SJCRH30 (cell line): ENCODE results near the gene CRB3. TPM values are rescaled to one million over a fixed set of nuclear protein-coding genes. Genes with fewer than 3 reads are reported as not detected.
A peak's percentile ranks its signal among the peaks of the same experiment; 100 is the strongest.

Experiments
- DNase-seq, 2 experiments: peaks; one replicate each; pipeline ENCODE4 v3.0.0-alpha.2; 2015 to 2020
- H3K27ac ChIP-seq: fragments of 250-450 bp; sonication (Bioruptor Pico); 2 replicates; pipeline ENCODE4 v1.5.1; 2020; ENCODE audit warnings: mild to moderate bottlenecking, moderate library complexity
- H3K27me3 ChIP-seq: fragments of 250-450 bp; sonication (Bioruptor Pico); 2 replicates; pipeline ENCODE4 v1.5.1; 2020; ENCODE audit warnings: mild to moderate bottlenecking, moderate library complexity
- H3K36me3 ChIP-seq: fragments of 250-450 bp; sonication (Bioruptor Pico); 2 replicates; pipeline ENCODE4 v1.5.1; 2020; ENCODE audit warnings: mild to moderate bottlenecking, moderate library complexity
- H3K4me1 ChIP-seq: fragments of 250-450 bp; sonication (Bioruptor Pico); 2 replicates; pipeline ENCODE4 v1.5.1; 2020; ENCODE audit warnings: mild to moderate bottlenecking, moderate library complexity
- H3K4me3 ChIP-seq: fragments of 250-450 bp; sonication (Bioruptor Pico); 2 replicates; pipeline ENCODE4 v1.5.1; 2020; ENCODE audit warnings: mild to moderate bottlenecking, moderate library complexity
- H3K9me3 ChIP-seq: fragments of 250-450 bp; sonication (Bioruptor Pico); replicated peaks from 2 replicates; pipeline ENCODE4 v1.5.1; 2020; ENCODE audit warnings: mild to moderate bottlenecking, moderate library complexity
- total RNA-seq: library from RNA; depleted of rRNA; stranded (reverse); fragments of >200 nt; shearing (Covaris generic); gene quantifications from 2 replicates; pipeline ENCODE4 v1.2.3, GENCODE V29; 2014

CRB3 gene
- total RNA-seq, 1 experiment from 2014 or later = not detected

DNA sequence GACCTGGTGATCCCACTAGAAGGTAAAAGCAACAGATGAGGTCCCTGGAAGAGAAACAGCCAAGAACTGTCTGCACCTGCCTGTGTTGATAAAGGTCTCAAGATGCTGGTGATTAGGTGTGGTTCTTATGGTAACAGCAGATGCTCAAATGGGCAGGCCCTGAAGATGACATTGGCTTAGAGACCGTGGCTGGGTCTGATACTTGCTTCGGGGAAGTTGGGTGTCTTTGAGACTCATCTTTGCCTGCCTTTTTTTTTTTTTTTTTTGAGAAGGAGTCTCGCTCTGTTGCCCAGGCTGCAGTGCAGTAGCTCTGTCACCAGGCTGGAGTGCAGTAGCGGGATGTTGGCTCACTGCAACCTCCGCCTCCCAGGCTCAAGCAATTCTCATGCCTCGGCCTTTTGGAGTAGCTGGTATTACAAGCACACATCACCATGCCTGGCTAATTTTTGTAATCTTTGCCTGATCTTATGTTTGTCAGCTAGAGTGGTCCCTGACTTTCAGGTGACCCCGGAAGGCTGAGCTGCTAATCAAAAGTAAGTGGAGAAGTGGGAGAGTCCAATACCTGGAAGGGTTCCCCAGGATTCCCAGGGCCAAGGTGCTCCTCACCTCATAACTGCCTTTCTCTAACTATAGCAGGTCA lies 12.4 kb upstream of the CRB3 start:
- Histone ChIP-seq H3K9me3 (no peaks in the 10 kb centered on the region), H3K4me1 (no peaks in the 10 kb centered on the region), H3K27me3 (no peaks in the 10 kb centered on the region), H3K27ac (no peak overlapping the region), H3K4me3 (no peak overlapping the region), H3K36me3 (no peaks in the 10 kb centered on the region)
- DNase-seq = no peak

DNA sequence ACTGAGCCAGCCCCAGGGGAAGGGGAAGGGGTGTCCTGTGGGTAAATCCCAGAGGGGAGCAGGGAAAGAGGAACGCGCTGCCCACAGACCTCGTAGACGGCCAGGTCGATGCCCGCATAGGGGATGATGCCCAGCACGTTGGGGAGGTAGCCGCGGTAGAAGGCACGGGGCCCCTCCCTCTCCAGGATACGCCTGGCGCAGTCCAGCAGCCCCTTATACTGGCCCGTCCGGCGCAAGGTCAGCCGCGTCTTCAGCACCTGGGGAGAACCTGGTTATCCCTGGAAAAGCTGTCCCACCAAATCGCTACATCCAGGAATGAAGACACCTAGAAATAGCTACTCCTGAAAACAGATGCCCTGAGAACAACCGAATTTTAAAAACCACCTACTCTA lies 11.9 kb upstream of the CRB3 start:
- Histone ChIP-seq H3K9me3 (no peaks in the 10 kb centered on the region), H3K27ac (no peak overlapping the region), H3K27me3 (no peaks in the 10 kb centered on the region), H3K4me1 (no peaks in the 10 kb centered on the region), H3K36me3 (no peaks in the 10 kb centered on the region), H3K4me3 (no peak overlapping the region)
- no peak for DNase-seq

DNA sequence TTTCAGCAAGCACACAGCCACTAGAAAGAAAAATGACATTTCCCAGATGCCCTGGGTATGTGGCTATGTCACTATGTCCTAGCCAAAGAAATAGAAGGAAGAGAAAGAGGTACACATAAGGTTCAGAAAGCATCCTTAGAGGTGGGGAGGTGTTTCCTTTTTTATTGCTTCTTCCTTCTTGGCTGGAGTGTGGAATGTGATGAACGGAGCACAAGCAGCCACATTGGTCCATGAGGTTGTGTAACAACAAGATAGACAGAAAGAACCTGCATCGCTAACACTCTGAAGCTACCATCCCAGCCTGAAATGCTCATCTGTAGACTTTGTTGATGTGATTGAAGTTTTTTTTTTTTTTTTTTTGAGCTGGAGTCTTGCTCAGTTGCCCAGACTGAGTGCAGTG lies 11.2 kb upstream of the CRB3 start:
- no peak for DNase-seq
- no peaks in the 10 kb centered on the region for H3K27me3 ChIP-seq
- H3K4me1 ChIP-seq = no peaks in the 10 kb centered on the region
- H3K9me3 ChIP-seq = no peaks in the 10 kb centered on the region
- no peak overlapping the region for H3K27ac ChIP-seq
- H3K4me3 ChIP-seq = no peak overlapping the region
- H3K36me3 ChIP-seq = no peaks in the 10 kb centered on the region

DNA sequence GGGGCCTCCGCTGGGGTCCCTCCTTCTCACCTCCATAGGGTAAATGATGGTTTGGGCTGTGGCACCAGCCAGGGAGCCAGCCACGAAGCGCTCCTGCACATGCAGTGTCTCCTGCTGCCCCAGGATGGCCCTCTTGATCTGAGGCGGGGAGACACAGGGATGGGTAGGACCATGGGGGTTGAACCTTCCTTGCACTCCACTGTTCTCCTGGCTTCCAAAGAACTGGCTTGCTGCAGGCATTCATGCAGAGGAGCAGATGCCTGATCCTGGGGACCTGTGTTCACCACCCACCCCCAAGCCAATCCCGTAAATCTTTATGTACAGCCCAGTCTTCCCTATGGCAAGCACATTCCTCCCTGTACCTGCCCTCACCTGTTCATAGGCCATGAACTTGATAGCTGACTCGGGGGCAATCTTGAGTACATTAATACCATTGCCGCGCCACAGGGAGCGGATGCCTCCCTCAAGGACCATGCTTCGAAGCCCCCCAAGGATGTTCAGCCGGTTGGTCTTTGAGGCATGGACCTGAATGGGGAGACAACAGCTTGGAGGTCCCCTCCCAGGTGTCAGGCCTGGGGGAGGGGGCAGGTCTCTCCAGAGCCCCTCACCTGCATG lies 10.0 kb upstream of the CRB3 start:
- Histone ChIP-seq H3K9me3 (no peaks in the 10 kb centered on the region), H3K4me1 (no peaks in the 10 kb centered on the region), H3K27ac (no peak overlapping the region), H3K27me3 (no peaks in the 10 kb centered on the region), H3K4me3 (no peak overlapping the region), H3K36me3 (no peaks in the 10 kb centered on the region)
- DNase-seq = no peak

DNA sequence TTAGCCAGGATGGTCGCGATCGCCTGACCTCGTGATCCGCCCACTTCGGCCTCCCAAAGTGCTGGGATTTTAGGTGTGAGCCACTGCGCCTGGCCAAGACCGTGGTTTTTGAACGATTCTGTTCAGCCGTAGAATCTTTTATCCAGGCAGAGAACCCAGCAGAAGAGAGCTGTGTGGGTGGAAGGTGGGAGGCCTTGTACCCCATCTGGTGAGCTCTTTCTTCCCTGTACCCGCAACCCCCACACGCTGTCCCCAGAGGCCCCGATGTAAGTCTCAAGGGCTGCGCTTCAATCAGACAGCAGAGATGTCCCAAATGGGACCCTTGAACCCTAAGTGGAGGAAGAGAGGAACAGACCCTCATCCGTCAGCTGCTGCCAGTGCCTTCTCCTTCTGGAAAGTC lies 8.1 kb upstream of the CRB3 start:
- H3K9me3 ChIP-seq = no peaks in the 10 kb centered on the region
- no peak overlapping the region for H3K27ac ChIP-seq
- no peak for DNase-seq
- no peaks in the 10 kb centered on the region for H3K36me3 ChIP-seq
- H3K4me1 ChIP-seq = no peaks in the 10 kb centered on the region
- no peaks in the 10 kb centered on the region for H3K27me3 ChIP-seq
- H3K4me3 ChIP-seq = no peak overlapping the region

DNA sequence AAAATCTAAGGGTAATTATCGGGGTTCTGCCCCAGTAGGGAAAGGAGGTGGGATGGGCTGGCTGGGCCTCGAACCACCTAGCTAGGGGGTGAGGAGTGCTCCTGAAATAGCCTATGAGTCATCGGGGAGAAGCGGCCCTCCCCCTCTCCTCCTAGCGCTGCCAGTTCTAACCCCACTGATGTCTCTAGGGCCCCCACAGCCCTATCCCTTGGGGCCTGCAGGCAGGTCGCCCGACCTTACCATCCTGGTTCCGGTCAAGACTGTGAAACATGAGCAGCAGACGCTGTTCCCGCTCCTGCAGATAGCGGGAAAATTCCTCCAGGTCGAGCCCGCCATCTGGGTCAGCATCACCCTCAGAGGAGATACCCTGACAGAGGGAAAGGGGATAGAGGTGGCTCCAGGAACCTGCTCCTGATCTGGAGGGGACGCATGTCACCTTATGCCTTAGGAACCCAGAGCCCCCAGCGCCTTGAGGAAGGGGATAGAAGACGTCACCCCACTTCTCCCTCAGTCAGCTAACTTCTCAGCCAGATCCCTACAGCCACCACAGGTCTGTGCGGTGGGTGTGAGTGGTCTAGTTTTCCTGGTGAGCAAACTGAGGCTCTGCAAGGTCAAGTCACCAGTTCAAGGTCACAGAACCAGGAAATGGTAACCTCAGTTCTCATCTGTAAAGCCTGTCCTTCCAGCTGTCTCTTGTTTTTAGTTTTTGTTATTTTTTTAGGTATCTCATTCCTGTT lies 5.9 kb upstream of the CRB3 start:
- DNase-seq = no peak
- Histone ChIP-seq H3K4me3 (no peak overlapping the region), H3K27me3 (no peaks in the 10 kb centered on the region), H3K36me3 (no peaks in the 10 kb centered on the region), H3K9me3 (no peaks in the 10 kb centered on the region), H3K27ac (no peak overlapping the region), H3K4me1 (no peaks in the 10 kb centered on the region)

DNA sequence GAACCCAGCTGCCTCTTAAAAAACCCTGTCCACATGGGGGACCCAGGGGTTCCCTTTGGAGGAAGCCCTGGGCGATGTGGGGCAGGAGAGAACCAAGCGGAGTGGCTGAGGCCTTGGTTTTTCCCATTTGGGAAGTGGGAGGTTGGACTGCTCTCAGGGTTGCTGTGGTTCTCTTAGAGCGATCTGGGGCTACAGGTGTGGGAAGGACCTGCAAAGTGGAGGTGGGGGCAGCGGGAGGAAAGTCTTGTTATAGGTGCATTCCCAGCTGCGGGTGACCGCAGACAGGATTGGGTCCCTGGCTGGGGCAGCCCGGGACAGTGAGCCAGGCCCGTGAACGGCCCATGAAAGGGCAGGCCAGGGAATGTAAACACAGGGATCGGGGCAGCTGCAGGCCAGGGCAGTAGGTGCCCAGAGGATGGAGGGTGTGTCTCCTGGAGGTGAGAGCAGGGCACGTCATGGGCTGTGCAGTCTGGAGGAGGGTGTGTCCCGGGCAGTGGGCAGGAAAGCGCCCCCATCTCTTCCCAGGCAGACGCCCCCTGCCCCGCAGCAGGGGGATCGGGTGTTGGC lies 5.3 kb upstream of the CRB3 start:
- H3K27me3 ChIP-seq = no peaks in the 10 kb centered on the region
- H3K4me3 ChIP-seq = peak overlapping the region; percentile 56
- H3K36me3 ChIP-seq = no peaks in the 10 kb centered on the region
- no peak overlapping the region for H3K27ac ChIP-seq
- no peak for DNase-seq
- H3K4me1 ChIP-seq = no peaks in the 10 kb centered on the region
- no peaks in the 10 kb centered on the region for H3K9me3 ChIP-seq

DNA sequence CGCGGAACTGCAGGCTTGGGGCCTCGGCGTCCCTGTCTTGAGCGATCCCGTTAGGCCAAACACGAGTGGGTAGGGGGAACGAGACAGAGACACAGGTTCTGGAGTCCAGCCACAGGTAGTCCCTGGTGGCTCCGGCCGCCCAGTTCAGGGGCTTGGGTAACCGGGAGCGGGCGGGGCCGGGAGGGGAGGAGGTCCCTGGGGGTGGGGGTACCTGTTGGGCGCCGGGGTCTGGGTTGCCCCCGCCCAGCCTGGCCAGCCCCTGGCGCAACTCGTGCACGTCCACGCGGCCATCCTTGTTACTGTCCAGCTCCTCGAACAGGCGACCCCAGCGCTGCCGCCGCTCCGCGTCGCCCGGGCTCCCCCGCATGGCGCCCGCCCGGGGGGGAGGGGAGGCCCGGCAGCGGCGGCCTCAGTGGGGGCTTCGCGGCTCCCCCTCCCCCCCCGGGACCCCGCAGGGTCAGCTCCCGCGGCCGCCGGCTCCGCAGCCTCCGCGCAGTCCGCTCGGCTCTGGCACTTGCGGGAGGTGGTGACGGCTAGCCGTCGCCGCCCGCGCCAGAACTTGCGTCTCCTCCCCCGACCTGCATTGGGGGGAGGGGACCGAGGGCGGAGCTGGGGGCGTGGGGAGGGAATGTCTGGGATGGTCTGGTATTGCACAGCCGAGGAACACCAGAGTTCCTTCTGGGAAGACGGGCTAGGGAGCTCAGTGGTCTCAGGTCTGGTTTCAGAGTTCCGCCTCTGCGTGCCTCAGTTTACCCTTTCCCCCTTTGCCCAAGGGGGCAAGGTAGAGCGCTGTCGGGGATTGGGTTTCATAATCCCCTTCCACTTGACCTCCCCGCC lies 4.6 kb upstream of the CRB3 start, which contains the start of gene SLC25A23:
Gene SLC25A23, minus strand, starts transcription at position 531 of the 837 bp plus-strand sequence. Its CDS starts 164 bp downstream, at position 367.
- H3K9me3 ChIP-seq = no peaks in the 10 kb centered on the region
- no peaks in the 10 kb centered on the region for H3K4me1 ChIP-seq
- DNase-seq = peak; percentile 66 to 70
- H3K27me3 ChIP-seq = no peaks in the 10 kb centered on the region
- no peak within 1 kb of the TSS for H3K27ac ChIP-seq
- no peaks in the 10 kb centered on the region for H3K36me3 ChIP-seq
- peak within 1 kb of the TSS; percentile 56 for H3K4me3 ChIP-seq

DNA sequence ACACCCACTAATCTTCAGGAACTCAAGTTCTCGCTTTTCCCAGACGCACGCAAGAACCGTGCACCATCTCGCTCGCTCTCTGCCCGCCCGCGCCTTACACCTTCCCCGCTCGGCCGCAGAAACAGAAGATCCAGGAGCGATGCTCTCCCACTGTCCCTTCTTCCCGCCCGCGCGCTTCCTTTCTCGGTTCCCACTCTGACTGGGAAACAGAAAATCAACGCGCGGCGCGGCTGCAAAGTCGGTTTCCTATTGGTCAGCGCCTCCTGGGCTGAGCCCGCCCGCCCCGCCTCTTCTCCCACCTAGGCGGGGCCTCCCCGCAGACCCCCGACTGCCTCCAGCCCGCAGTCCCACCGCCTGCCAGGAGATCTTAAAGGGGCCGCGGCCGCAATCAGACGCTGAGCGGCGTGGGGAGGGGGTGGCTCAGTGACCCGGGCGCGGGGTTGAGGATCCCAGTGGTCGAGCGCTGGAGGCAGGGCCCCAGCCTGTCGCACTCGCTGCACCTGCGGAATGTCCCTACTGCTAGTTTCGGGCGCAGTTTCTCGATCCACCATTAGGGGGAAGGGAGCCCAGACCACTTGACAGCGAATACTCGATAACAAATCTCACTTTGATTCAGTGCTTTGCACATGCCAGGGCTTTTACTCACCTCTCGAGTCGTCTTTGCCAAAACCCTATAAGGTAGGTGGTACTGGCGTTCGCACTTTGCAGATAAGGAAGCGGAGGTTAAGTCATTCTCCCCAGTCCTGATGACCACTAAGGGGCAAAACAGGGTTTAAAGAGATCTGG lies 3.8 kb upstream of the CRB3 start:
- no peak overlapping the region for H3K27ac ChIP-seq
- no peaks in the 10 kb centered on the region for H3K9me3 ChIP-seq
- H3K27me3 ChIP-seq = no peaks in the 10 kb centered on the region
- no peaks in the 10 kb centered on the region for H3K4me1 ChIP-seq
- no peaks in the 10 kb centered on the region for H3K36me3 ChIP-seq
- DNase-seq = peak; percentile 97 to 98
- H3K4me3 ChIP-seq = peak overlapping the region; percentile 56

DNA sequence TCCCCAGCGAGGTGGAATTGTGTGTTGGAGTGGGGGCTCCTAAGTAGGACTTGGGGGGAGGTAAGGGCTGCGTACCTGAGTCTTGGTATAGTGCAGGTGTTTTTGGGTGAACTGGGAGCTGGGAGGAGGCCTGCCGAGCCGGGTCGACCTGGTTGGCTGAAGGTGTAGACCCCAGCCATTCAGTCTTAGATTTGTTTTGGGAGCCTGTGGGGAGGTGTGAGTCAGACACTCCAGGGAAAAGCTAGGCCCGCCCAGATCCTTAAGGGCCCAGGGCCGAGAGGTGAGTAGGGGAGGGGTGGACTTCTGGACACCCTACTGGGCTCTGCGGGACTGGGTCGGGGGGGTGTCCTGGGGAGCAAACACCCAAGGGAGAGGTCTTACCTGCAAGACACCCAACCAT lies 935 bp downstream of the CRB3 start:
- Histone ChIP-seq H3K27ac (no peak overlapping the region), H3K4me3 (no peak overlapping the region), H3K27me3 (no peaks in the 10 kb centered on the region), H3K36me3 (no peaks in the 10 kb centered on the region), H3K9me3 (no peaks in the 10 kb centered on the region), H3K4me1 (no peaks in the 10 kb centered on the region)
- DNase-seq = no peak

DNA sequence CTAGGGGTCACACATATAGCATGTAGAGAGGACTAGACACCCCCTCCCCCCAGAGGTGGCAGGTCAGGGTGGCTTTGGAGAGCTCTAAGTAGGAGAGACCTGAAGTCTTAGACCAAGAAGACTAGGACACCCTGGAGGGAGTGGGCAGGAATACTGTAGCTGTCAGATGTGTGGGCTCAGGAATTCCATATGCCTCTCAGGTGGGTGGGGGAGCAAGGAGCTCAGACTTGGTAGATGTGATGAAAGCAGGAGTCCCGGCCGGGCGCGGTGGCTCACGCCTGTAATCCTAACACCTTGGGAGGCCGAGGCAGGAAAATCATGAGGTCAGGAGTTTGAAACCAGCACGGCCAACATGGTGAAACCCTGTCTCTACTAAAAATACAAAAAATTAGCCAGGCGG lies 1.6 kb downstream of the CRB3 start:
- Histone ChIP-seq H3K27ac (no peak overlapping the region), H3K4me3 (no peak overlapping the region), H3K9me3 (no peaks in the 10 kb centered on the region), H3K36me3 (no peaks in the 10 kb centered on the region), H3K27me3 (no peaks in the 10 kb centered on the region), H3K4me1 (no peaks in the 10 kb centered on the region)
- DNase-seq = no peak

DNA sequence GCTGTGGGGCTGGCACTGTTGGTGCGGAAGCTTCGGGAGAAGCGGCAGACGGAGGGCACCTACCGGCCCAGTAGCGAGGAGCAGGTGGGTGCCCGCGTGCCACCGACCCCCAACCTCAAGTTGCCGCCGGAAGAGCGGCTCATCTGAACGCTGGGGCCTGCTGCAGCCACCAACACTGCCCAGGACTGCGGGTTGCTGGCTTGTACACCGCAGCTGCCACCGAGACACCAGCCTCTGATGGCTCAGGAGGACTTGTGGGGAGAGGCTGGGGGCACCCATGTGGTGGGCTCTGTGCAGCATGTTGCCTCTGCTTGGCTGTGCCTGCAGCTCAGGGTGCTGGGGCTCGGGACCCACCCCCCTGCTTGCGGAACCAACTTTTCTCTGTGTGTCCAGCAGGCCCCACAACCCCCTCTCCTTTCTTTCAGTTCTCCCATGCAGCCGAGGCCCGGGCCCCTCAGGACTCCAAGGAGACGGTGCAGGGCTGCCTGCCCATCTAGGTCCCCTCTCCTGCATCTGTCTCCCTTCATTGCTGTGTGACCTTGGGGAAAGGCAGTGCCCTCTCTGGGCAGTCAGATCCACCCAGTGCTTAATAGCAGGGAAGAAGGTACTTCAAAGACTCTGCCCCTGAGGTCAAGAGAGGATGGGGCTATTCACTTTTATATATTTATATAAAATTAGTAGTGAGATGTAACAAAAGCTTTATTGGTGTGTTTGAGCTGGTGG lies 2.6 kb downstream of the CRB3 start:
- Histone ChIP-seq H3K27me3 (no peaks in the 10 kb centered on the region), H3K27ac (no peak overlapping the region), H3K9me3 (no peaks in the 10 kb centered on the region), H3K36me3 (no peaks in the 10 kb centered on the region), H3K4me1 (no peaks in the 10 kb centered on the region), H3K4me3 (no peak overlapping the region)
- no peak for DNase-seq

DNA sequence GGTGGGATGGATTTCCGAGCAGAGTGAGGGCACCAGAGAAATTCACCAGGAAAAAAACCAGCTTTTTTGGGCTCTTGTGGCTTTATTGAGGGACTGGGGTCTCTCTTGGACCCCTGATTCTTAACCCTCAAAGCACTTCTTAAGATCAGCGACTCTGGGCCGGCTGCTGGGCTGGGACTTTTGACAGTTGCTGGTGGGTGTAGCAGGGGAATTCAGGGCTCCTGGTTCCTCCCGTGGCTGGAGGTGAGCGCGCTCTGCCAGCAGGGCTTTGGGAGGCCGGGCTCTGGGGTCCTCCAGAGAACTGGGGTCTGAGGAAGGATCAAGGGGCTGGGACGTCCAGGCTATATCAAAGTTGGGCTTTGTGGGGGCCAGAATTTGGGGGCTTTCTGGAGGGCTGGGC lies 3.3 kb downstream of the CRB3 start:
- no peak overlapping the region for H3K27ac ChIP-seq
- DNase-seq = no peak
- no peaks in the 10 kb centered on the region for H3K9me3 ChIP-seq
- H3K4me1 ChIP-seq = no peaks in the 10 kb centered on the region
- no peak overlapping the region for H3K4me3 ChIP-seq
- no peaks in the 10 kb centered on the region for H3K36me3 ChIP-seq
- H3K27me3 ChIP-seq = no peaks in the 10 kb centered on the region
